ENCODE data around the gene NUP155. TPM values are rescaled to one million over a fixed set of nuclear protein-coding genes. Genes with fewer than 3 reads are reported as not detected.

Gene NUP155
- total RNA-seq, 1 donor from 2014 or later, result 66.3 TPM

- Mint-ChIP-seq H3K9me3 (no peaks in the 10 kb centered on the region), H3K4me1 (peaks cover 31% of the 10 kb centered on the region), H3K36me3 (ENCODE audit: low read depth) (no peaks in the 10 kb centered on the region), H3K27me3 (ENCODE audit: low read depth) (no peaks in the 10 kb centered on the region), H3K27ac (ENCODE audit: unreplicated experiment) (peak overlapping the region; percentile 50), H3K4me3 (peak overlapping the region; percentile 88)
- no peak for DNase-seq (ENCODE audit: low read depth, low spot score)
- TF ChIP-seq CTCF (conservative IDR thresholded peaks at IDR 0.05), result no peak
Observed at GRCh38 chr5:37248421-37248969, 122.4 kb downstream of the NUP155 start.

GRCh38 chr5:37247496-37247895 lies 123.4 kb downstream of the NUP155 start:
- TF ChIP-seq CTCF (conservative IDR thresholded peaks at IDR 0.05), result no peak
- H3K9me3 Mint-ChIP-seq, result no peaks in the 10 kb centered on the region

GRCh38 chr5:37247036-37247435 lies 123.9 kb downstream of the NUP155 start:
- Mint-ChIP-seq H3K27ac (ENCODE audit: unreplicated experiment) (no peak overlapping the region), H3K9me3 (no peaks in the 10 kb centered on the region), H3K27me3 (ENCODE audit: low read depth) (no peaks in the 10 kb centered on the region), H3K4me3 (peak overlapping the region; percentile 72), H3K36me3 (ENCODE audit: low read depth) (no peaks in the 10 kb centered on the region), H3K4me1 (peaks cover 31% of the 10 kb centered on the region)
- no peak for TF ChIP-seq CTCF (conservative IDR thresholded peaks at IDR 0.05)
- DNase-seq (ENCODE audit: low read depth, low spot score), result no peak

More at GRCh38 chr5:37247496-37247895, 123.4 kb downstream of the NUP155 start:
- H3K36me3 Mint-ChIP-seq (ENCODE audit: low read depth), result no peaks in the 10 kb centered on the region
- H3K27ac Mint-ChIP-seq (ENCODE audit: unreplicated experiment), result no peak overlapping the region
- DNase-seq (ENCODE audit: low read depth, low spot score), result no peak
- H3K27me3 Mint-ChIP-seq (ENCODE audit: low read depth), result no peaks in the 10 kb centered on the region
- peaks cover 31% of the 10 kb centered on the region for H3K4me1 Mint-ChIP-seq
- peak overlapping the region; percentile 72 for H3K4me3 Mint-ChIP-seq

Other genes starting within 250 kb of the NUP155 start
- gene CPLANE1, start 121.7 kb downstream of the NUP155 start, total RNA-seq, result 25.8 and 30.2 TPM in 2 replicates
- 46.5 and 52.0 TPM in 2 replicates for gene WDR70, start 8.2 kb upstream of the NUP155 start, total RNA-seq